Measurements from ENCODE around the gene SMAD9. TPM values are rescaled to one million over a fixed set of nuclear protein-coding genes. Genes with fewer than 3 reads are reported as not detected.

The SMAD9 gene
- total and polyA plus RNA-seq, 2 of the 8 experiments (the other 6 are each of a cell fraction or from before 2014, with no cell fraction given), result 0.45 to 1.0 TPM

DNA sequence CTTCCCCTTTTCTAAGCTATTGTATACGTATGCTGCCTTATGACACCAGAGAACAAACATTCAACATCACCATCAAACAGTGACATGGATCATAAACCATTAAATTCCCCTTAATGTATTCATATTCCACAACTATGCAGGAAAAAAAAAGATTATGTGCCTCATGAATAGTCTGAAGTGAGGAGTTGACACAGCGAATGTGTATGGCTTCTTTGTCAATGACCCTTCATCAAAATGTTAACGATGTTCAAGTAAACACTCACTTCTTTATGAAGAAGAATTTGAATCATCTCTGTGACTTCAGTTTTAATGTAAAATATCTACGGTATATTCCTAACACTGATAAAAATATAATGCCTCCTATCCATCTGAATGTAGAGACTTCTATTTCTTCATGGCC is 44.6 kb downstream of the SMAD9 start:
- Histone ChIP-seq H2BK5ac (ENCODE audit: low read depth, low read length) (no peak overlapping the region), H4K91ac (replicated peaks; ENCODE audit: insufficient read length, low read length) (no peak overlapping the region), H3K79me1 (ENCODE audit: low read depth, low read length) (no peaks in the 10 kb centered on the region), H2AFZ (ENCODE audit: low read length) (no peak overlapping the region), H3K27ac (ENCODE audit: low read depth, low read length) (no peak overlapping the region), H3K14ac (ENCODE audit: insufficient read length) (no peak overlapping the region), H3K4me3 (ENCODE audit: extremely low read depth in 1 of 4, insufficient read depth in 2 of 4, low read depth in 3 of 4, low read length in 4 of 4) (no peak overlapping the region), H3K4me1 (replicated peaks in 1 of 4; ENCODE audit: control insufficient read depth in 3 of 4, insufficient read depth in 4 of 4, low read length in 3 of 4) (no peaks in the 10 kb centered on the region), H3K18ac (ENCODE audit: extremely low read depth, low read length) (no peak overlapping the region), H3K23me2 (ENCODE audit: low read depth, low read length) (no peaks in the 10 kb centered on the region; the same call in 1 of the 2 replicates), H4K20me1 (replicated peaks in 1 of 2; ENCODE audit: control insufficient read depth in 1 of 2, insufficient read depth in 2 of 2, low read length in 2 of 2) (no peaks in the 10 kb centered on the region), H3K79me2 (ENCODE audit: control insufficient read depth in 1 of 2, insufficient read depth in 2 of 2, low read length in 2 of 2) (no peaks in the 10 kb centered on the region), H3K4me2 (ENCODE audit: insufficient read depth in 1 of 2, low read depth in 2 of 2, low read length in 2 of 2) (no peak overlapping the region), H3K27me3 (replicated peaks in 1 of 4; ENCODE audit: control insufficient read depth in 3 of 4, extremely low read depth in 1 of 4, insufficient read depth in 3 of 4, low read length in 3 of 4) (no peaks in the 10 kb centered on the region), H4K5ac (ENCODE audit: insufficient read length, low read depth, low read length) (no peak overlapping the region), H3K36me3 (ENCODE audit: control insufficient read depth in 2 of 4, insufficient read depth in 4 of 4, low read length in 3 of 4) (no peaks in the 10 kb centered on the region), H3K9me3 (ENCODE audit: insufficient read depth in 2 of 2, low read depth in 1 of 2, low read length in 1 of 2) (no peaks in the 10 kb centered on the region), H4K8ac (ENCODE audit: extremely low read depth, insufficient read depth, low read length) (no peak overlapping the region), H3K56ac (replicated peaks; ENCODE audit: insufficient read length, low read depth, low read length) (no peak overlapping the region), H3K23ac (ENCODE audit: insufficient read length) (no peak overlapping the region), H2BK120ac (replicated peaks; ENCODE audit: low read depth, low read length) (no peak overlapping the region), H3K9ac (replicated peaks in 1 of 4; ENCODE audit: extremely low read depth in 1 of 4, low read depth in 3 of 4, low read length in 3 of 4) (no peak overlapping the region), H3K4ac (replicated peaks; ENCODE audit: insufficient read length, low read depth, low read length) (no peak overlapping the region), H2AK5ac (ENCODE audit: low read depth, low read length) (no peak overlapping the region), H2BK12ac (ENCODE audit: low read depth, low read length) (no peak overlapping the region), H2BK15ac (ENCODE audit: low read length) (no peak overlapping the region), H2BK20ac (ENCODE audit: low read length) (no peak overlapping the region)
- FAIRE-seq (no peak), DNase-seq (ENCODE audit: low read depth in 1 of 2, low spot score in 2 of 2) (no peak)
- ChIA-PET POLR2A (ENCODE audit: partially characterized antibody) (no interaction called here), CTCF (ENCODE audit: partially characterized antibody) (interaction anchor here (0.9 to 1.6 kb wide), 2 partner anchors 24 to 105 kb away, joined by 3 to 4 read pairs; no protein-coding TSS in a partner anchor)
- WGBS, 2 experiments (ENCODE audit: extremely low coverage in 1 of 2, insufficient coverage in 1 of 2, insufficient read length in 1 of 2, insufficient replicate concordance in 2 of 2, low coverage in 1 of 2, low lambda C conversion rate in 2 of 2, missing lambda C conversion rate in 1 of 2), result 93% methylated on average over 4 of the region's 4 CpGs; no CpG with 5 or more reads in 1 of the 2 experiments
- TF ChIP-seq TCF12 (IDR thresholded peaks at IDR 0.05; ENCODE audit: low read depth, low read length), result no peak
- TF ChIP-seq GABPA (IDR thresholded peaks at IDR 0.05; ENCODE audit: borderline replicate concordance, insufficient read depth, low read length), result no peak
- TF ChIP-seq CHD2 (IDR thresholded peaks at IDR 0.05; ENCODE audit: low read length), result no peak
- TF ChIP-seq HDAC6 (IDR thresholded peaks at IDR 0.05; ENCODE audit: low read depth, low read length), result no peak
- TF ChIP-seq CHD1 (IDR thresholded peaks at IDR 0.05; ENCODE audit: low read depth, low read length), result no peak
- TF ChIP-seq, protein P1, sequence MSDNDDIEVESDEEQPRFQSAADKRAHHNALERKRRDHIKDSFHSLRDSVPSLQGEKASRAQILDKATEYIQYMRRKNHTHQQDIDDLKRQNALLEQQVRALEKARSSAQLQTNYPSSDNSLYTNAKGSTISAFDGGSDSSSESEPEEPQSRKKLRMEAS (IDR thresholded peaks at IDR 0.05), result no peak
- no peak for TF ChIP-seq JUND (IDR thresholded peaks at IDR 0.05; ENCODE audit: low read length)
- TF ChIP-seq ZNF274 (IDR thresholded peaks at IDR 0.05; ENCODE audit: borderline replicate concordance, extremely low read depth, low read length), result no peak
